HFFc6 (cell line): ENCODE measurements around the gene DBP. TPM values are rescaled to one million over a fixed set of nuclear protein-coding genes. Genes with fewer than 3 reads are reported as not detected.

ENCODE experiments used
- DNase-seq: peaks from one replicate; pipeline ENCODE4 v3.0.0-alpha.2; 2018
- H3K27ac Mint-ChIP-seq: 2 replicates; pipeline ENCODE4 v1.8.0; 2020; ENCODE audit warnings: mild to moderate bottlenecking, mixed read lengths
- H3K27me3 Mint-ChIP-seq: 2 replicates; pipeline ENCODE4 v1.8.0; 2021; ENCODE audit warnings: mild to moderate bottlenecking, moderate library complexity, mixed read lengths; ENCODE audit not compliant: insufficient read depth
- H3K36me3 Mint-ChIP-seq: 2 replicates; pipeline ENCODE4 v1.8.0; 2021; ENCODE audit warnings: low read depth, mixed read lengths
- H3K4me1 Mint-ChIP-seq: 2 replicates; pipeline ENCODE4 v1.8.0; 2020; ENCODE audit warnings: low read depth, mixed read lengths
- H3K4me3 Mint-ChIP-seq: 2 replicates; pipeline ENCODE4 v1.8.0; 2020; ENCODE audit warnings: mild to moderate bottlenecking, moderate library complexity, mixed read lengths
- H3K9me3 Mint-ChIP-seq: 2 replicates; pipeline ENCODE4 v1.8.0; 2020; ENCODE audit warnings: mild to moderate bottlenecking, mixed read lengths
- total RNA-seq, 6 experiments: library from RNA; stranded (reverse); fragmentation: NEBNext Ultra II Directional; extraction: Animal tissue kit (Norgen Biotek cat#: 25700); gene quantifications; 2 replicates in 1 of 6; 3 replicates in 5 of 6; pipeline ENCODE4 v1.2.3, GENCODE V29; 2021
- TF ChIP-seq, protein P1 (sequence below): fragments of 200-600 bp; sonication (generic); IDR thresholded peaks from 2 replicates; pipeline ENCODE4 v1.5.0; 2021; ENCODE audit warnings: antibody characterized with exemption, mild to moderate bottlenecking

Gene DBP
- total RNA-seq, 6 experiments from 2014 or later, result 3.8 to 5.7 (median 4.4) TPM

DNA sequence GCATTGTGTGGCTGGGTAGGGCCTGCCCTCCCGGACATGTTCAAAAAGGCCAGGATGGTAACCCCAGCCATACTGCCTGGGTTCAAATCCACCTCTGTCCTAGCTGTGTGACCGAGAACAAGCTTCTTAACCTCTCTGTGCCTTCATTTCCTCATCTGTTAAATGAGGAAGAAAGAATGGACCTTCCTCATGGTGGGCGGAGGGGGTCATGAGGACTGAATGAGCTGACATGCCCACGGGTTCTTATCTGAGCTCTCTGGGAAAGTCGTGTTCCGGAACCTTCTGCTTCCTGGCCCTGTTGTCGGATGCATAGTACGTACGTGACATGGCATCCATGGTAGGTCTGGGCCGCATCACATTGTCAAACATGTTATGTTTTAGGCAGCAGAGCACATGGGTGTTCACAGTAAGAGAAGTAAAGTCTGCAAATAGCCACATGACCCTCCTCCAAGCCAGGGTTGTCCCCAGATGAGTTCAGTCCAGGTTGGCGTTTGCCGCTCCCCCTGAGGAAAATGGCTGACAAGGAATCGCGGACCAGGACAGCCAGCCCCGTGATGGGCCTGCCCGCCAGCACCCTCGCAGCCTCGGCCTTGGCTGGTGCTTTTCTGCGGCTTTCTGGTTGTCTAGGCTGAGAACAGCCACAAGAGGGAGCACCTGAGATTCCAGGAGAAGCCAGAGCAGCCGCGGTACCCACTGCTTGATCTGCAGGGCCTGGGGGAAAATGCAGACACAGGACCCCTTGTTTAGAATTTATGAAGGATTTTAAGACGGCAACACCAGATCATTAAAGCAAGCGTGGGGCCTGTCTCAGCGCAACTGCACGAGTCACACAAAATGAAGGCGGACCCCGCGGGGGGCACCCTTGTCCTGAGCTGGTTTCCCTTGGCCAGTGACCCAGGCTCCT lies 38.0 kb upstream of the DBP start:
- TF ChIP-seq, protein P1, sequence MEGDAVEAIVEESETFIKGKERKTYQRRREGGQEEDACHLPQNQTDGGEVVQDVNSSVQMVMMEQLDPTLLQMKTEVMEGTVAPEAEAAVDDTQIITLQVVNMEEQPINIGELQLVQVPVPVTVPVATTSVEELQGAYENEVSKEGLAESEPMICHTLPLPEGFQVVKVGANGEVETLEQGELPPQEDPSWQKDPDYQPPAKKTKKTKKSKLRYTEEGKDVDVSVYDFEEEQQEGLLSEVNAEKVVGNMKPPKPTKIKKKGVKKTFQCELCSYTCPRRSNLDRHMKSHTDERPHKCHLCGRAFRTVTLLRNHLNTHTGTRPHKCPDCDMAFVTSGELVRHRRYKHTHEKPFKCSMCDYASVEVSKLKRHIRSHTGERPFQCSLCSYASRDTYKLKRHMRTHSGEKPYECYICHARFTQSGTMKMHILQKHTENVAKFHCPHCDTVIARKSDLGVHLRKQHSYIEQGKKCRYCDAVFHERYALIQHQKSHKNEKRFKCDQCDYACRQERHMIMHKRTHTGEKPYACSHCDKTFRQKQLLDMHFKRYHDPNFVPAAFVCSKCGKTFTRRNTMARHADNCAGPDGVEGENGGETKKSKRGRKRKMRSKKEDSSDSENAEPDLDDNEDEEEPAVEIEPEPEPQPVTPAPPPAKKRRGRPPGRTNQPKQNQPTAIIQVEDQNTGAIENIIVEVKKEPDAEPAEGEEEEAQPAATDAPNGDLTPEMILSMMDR, result peak; percentile 92
- Mint-ChIP-seq H3K4me3 (no peak overlapping the region), H3K9me3 (no peaks in the 10 kb centered on the region)

DNA sequence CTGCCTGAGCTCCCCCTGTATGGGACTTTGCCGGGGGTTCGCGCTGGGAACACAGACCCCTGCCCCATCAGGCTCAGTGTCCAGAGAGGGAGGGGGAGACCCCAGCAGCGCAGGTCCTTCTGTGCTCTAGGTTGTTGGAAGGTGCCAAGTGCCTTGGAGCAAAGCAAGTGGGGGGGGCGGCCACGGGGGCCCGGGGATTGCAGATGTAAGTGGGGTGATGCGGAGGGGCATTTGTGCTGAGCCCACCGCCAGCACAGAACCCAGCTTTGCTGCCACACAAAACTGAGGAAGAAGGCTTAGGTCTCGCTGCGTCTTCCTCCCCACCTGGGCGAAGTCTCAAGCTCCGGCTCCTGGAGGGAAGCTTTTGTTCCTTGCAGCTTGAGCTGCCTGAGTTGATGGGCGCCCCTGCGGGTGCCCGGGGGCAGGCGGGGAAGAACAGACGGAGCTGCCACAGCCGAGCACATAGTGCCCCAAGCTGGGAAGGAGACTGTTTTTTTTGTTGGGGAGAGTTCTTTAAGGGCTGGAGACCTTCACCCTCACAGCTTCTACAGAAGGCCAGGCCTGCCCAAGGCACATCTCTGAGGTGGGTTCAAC lies 37.1 kb upstream of the DBP start:
- no peak overlapping the region for H3K4me3 Mint-ChIP-seq
- peaks cover 8% of the 10 kb centered on the region for H3K27me3 Mint-ChIP-seq
- no peak overlapping the region for H3K27ac Mint-ChIP-seq
- TF ChIP-seq, protein P1, result no peak
- DNase-seq, result no peak
- H3K4me1 Mint-ChIP-seq, result peaks cover 8% of the 10 kb centered on the region; the same call in 1 of the 2 replicates
- peaks cover 5% of the 10 kb centered on the region; the same call in 1 of the 2 replicates for H3K9me3 Mint-ChIP-seq
- no peaks in the 10 kb centered on the region for H3K36me3 Mint-ChIP-seq

More for the DNA sequence above, 38.0 kb upstream of the DBP start:
- Mint-ChIP-seq H3K27ac (no peak overlapping the region), H3K36me3 (no peaks in the 10 kb centered on the region), H3K4me1 (peaks cover 8% of the 10 kb centered on the region; the same call in 1 of the 2 replicates), H3K27me3 (peaks cover 11% of the 10 kb centered on the region)
- peak; percentile 78 for DNase-seq

DNA sequence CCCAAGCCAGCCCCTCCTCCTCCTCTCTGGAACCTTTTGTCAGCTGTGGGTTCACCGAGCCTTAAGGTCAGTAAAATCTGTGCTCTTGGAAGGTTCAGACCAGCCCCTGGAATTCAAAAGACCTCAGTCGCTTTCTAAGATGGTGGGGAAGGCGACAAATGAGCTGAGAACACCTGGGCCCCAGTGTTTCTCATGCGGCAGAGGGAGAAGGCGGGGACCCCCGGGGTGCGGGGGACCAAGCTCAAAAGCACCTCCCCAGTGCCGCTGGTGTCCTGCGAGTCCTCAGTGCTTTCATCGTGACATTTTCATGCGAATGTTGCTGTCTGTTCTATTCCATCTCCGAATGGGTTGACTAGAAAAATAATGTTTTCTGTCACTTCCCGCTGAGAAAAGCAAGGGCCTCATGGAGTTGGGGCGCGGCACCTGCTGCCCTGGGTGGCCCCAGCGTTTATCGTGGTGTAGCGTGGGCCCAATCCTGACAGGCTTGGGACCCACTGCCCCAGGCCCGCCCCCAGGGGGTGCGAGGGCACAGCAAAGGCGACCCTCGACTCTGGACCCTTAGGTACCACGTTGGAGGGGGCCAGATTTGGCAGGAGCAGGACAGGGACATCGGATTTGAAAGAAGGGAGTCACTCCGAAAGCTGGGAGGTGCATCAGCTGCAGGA lies 36.4 kb upstream of the DBP start:
- Mint-ChIP-seq H3K27ac (no peak overlapping the region), H3K36me3 (no peaks in the 10 kb centered on the region), H3K27me3 (peaks cover 8% of the 10 kb centered on the region), H3K4me3 (no peak overlapping the region), H3K4me1 (peaks cover 8% of the 10 kb centered on the region; the same call in 1 of the 2 replicates), H3K9me3 (peaks cover 5% of the 10 kb centered on the region; the same call in 1 of the 2 replicates)
- no peak for DNase-seq
- TF ChIP-seq, protein P1, result no peak

DNA sequence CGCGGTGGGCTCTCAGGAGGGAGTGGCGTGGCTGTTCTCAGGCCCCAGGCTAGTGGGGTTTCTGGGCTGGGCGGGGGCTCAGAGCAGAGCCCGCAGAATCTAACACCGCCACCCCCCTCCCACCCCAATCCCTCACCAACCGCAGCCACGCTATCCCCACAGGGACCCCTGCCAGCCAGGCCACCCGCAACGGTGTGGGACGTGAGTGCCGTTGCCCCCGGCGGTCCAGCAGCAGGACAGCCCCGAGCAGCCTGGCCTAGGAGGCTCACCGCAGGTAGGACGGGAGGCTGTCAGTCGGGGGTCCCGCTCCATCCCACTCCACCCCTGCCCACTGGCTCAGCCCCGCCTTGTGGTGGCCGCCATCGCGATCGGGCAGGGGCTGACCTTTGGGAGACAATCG lies 35.8 kb upstream of the DBP start, which contains the start of gene NTN5:
TSS of gene NTN5 (minus strand) at position 24 of the 400 bp plus-strand sequence. CDS start 2,031 bp downstream, outside the sequence.
- no peak for DNase-seq
- peaks cover 8% of the 10 kb centered on the region; the same call in 1 of the 2 replicates for H3K4me1 Mint-ChIP-seq
- H3K27ac Mint-ChIP-seq, result no peak within 1 kb of the TSS
- no peaks in the 10 kb centered on the region for H3K36me3 Mint-ChIP-seq
- no peak within 1 kb of the TSS for H3K4me3 Mint-ChIP-seq
- peaks cover 8% of the 10 kb centered on the region for H3K27me3 Mint-ChIP-seq
- TF ChIP-seq, protein P1, result no peak
- H3K9me3 Mint-ChIP-seq, result peaks cover 5% of the 10 kb centered on the region; the same call in 1 of the 2 replicates

DNA sequence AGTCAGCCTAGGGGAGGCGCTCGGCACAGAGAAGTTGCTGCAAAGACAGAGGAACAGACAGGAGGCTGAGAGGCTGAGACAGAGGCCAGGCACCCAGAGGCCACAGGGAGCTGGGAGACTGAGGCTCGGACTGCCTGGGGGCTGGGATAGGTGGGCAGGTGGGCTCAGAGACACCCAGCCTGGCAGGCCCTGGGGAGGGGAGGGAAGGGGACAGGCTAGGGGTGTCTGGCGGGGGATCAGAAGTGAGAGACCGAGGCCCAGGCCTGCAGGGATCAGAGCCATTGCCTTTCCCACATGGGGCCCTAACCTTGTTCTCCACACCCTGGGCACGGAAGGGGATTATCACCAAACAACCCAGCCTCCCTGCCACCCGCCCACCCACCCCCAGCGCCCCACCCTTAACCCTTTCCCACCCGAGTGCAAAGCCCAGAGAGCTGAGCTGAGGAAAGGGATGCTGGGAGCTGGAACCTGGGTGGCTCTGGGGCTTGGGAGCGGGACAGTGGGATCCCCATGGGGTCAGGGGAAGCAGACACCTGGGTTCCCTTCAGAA lies 34.3 kb upstream of the DBP start:
- Mint-ChIP-seq H3K36me3 (no peaks in the 10 kb centered on the region), H3K9me3 (peaks cover 5% of the 10 kb centered on the region; the same call in 1 of the 2 replicates), H3K27ac (no peak overlapping the region), H3K27me3 (peaks cover 12% of the 10 kb centered on the region), H3K4me3 (no peak overlapping the region), H3K4me1 (peaks cover 8% of the 10 kb centered on the region; the same call in 1 of the 2 replicates)
- TF ChIP-seq, protein P1, result no peak
- no peak for DNase-seq
